Pancreas (tissue), 10 donors: ENCODE data around the gene NPTXR. TPM values are rescaled to one million over a fixed set of nuclear protein-coding genes. Genes with fewer than 3 reads are reported as not detected.

Experiments used
- ATAC-seq, 4 donors: fragments of 200-7000 bp; cut with Tn5 transposase; one replicate each; pipeline versions ENCODE4 v1.8.0 to v1.9.1; 2020; ENCODE audit warnings: mild to moderate bottlenecking in 4 of 4, moderate library complexity in 4 of 4
- DNase-seq, 6 donors: peaks; one replicate each; pipeline ENCODE4 v3.0.0-alpha.2; 2020
- FAIRE-seq: peaks from 2 replicates; lab custom pipeline; 2012; peaks lifted over from hg19 to GRCh38; lab: Jason Lieb, UNC
- H3K27ac ChIP-seq, 4 donors: fragments of 200-600 bp; sonication (generic); 1 replicate in 3 of 4; 2 replicates in 1 of 4; pipeline versions ENCODE4 v1.5.0 to v1.8.0; 2020
- H3K27me3 ChIP-seq, 4 donors: fragments of 200-600 bp; one replicate each; pipeline ENCODE4 v1.8.0; 2021
- H3K36me3 ChIP-seq, 3 donors: fragments of 200-600 bp; sonication (generic) in 1 of 3; one replicate each; pipeline versions ENCODE4 v1.5.0 to v1.8.0; 2020 to 2021
- H3K4me1 ChIP-seq, 3 donors: fragments of 200-600 bp; one replicate each; pipeline ENCODE4 v1.8.0; 2021
- H3K4me3 ChIP-seq, 4 donors: fragments of 200-600 bp; sonication (generic) in 2 of 4; one replicate each; pipeline versions ENCODE4 v1.5.0 to v1.8.0; 2020 to 2021
- H3K9me3 ChIP-seq, 4 donors: fragments of 200-600 bp; one replicate each; pipeline ENCODE4 v1.8.0; 2021
- CTCF ChIP-seq, 4 donors: fragments of 200-600 bp; sonication (generic) in 3 of 4; IDR thresholded peaks; one replicate each; pipeline versions ENCODE4 v1.5.0 to v1.8.0; 2021; ENCODE audit warnings: antibody characterized with exemption in 4 of 4
- WGBS, 2 donors: extraction: QIAGEN DNeasy Blood & Tissue Kit; methylation state at CpG; one replicate each; pipeline ENCODE4 v1.1.7; 2013; 5-methylcytosine and 5-hydroxymethylcytosine counted together
- intact Hi-C, 3 donors: fragments of 100-400 bp; cut with DNase I; formaldehyde crosslinking; loops; one replicate each; pipeline versions ENCODE4 v1.11.1 to v1.14.2; 2022
- polyA plus RNA-seq, 2 donors: library from polyadenylated mRNA; stranded (reverse); fragments of 200-250 nt; gene quantifications; one replicate each; pipeline ENCODE4 v1.2.3, GENCODE V29; 2013
- total RNA-seq, 6 donors: library from RNA; stranded (reverse); fragmentation: NEBNext Ultra II Directional in 4 of 6; extraction: Animal tissue kit (Norgen Biotek cat#: 25700) in 4 of 6; gene quantifications; one replicate each; pipeline versions ENCODE4 v1.2.1 to v1.2.4, GENCODE V29; 2021 to 2023
- donor health status: healthy with polysubstance abuse.
- donor health status: DM: no; HTN: no; CAD: no; lungs with moderate emphysema.
- donor health status: DM: no; HTN: no; CAD: no.
- donor health status: control.
- donor health status: control.
- donor health status: Bipolar disorder and iron deficiency.
- donor health status: DM: yes; HTN: yes; CAD: no.
- donor health status: DM: no; HTN: no; CAD: no.
- donor health status: DM: no; HTN: no; CAD: no.
- donor health status: DM: yes; HTN: yes; CAD: no.

NPTXR gene
- total and polyA plus RNA-seq, 8 donors: 3.0 to 11.0 (median 5.3) TPM

GRCh38 chr22:38828616-38829205 lies 15.1 kb downstream of the NPTXR start:
- 83 to 86% methylated on average over 10 of the region's 10 CpGs for WGBS, 2 donors
- Histone ChIP-seq H3K9me3 (no peaks in the 10 kb centered on the region), H3K27ac (no peak overlapping the region), H3K36me3 (no peaks in the 10 kb centered on the region), H3K4me3 (no peak overlapping the region), H3K4me1 (no peaks in the 10 kb centered on the region), H3K27me3 (no peaks in the 10 kb centered on the region)
- TF ChIP-seq CTCF (IDR thresholded peaks at IDR 0.05): no peak
- FAIRE-seq (no peak), ATAC-seq (no peak), DNase-seq (no peak)
- intact Hi-C loops: no loop called here

GRCh38 chr22:38828191-38828590 lies 15.6 kb downstream of the NPTXR start:
- ATAC-seq (no peak), DNase-seq (no peak), FAIRE-seq (no peak)
- Histone ChIP-seq H3K4me3 (no peak overlapping the region), H3K4me1 (no peaks in the 10 kb centered on the region), H3K27me3 (no peaks in the 10 kb centered on the region), H3K36me3 (no peaks in the 10 kb centered on the region), H3K9me3 (no peaks in the 10 kb centered on the region), H3K27ac (no peak overlapping the region)
- WGBS, 2 donors: 84 to 86% methylated on average over 11 of the region's 11 CpGs
- intact Hi-C loops: no loop called here
- no peak for TF ChIP-seq CTCF (IDR thresholded peaks at IDR 0.05)

- Histone ChIP-seq H3K27ac (no peak overlapping the region), H3K9me3 (no peaks in the 10 kb centered on the region), H3K4me3 (no peak overlapping the region), H3K36me3 (no peaks in the 10 kb centered on the region), H3K4me1 (no peaks in the 10 kb centered on the region), H3K27me3 (no peaks in the 10 kb centered on the region)
- intact Hi-C loops: no loop called here
- no peak for ATAC-seq
- no peak for FAIRE-seq
- TF ChIP-seq CTCF (IDR thresholded peaks at IDR 0.05): no peak
- DNase-seq: no peak
Observed at GRCh38 chr22:38827510-38827909, 16.3 kb downstream of the NPTXR start.

- FAIRE-seq: no peak
- no peak for DNase-seq
- WGBS, 2 donors: 79 to 84% methylated on average over 5 of the region's 5 CpGs
- no peaks in the 10 kb centered on the region for H3K36me3 ChIP-seq
- intact Hi-C loops: no loop called here
- no peaks in the 10 kb centered on the region for H3K4me1 ChIP-seq
- no peak overlapping the region for H3K4me3 ChIP-seq
- no peaks in the 10 kb centered on the region for H3K9me3 ChIP-seq
- no peak for ATAC-seq
- H3K27ac ChIP-seq: no peak overlapping the region
- no peaks in the 10 kb centered on the region for H3K27me3 ChIP-seq
- TF ChIP-seq CTCF (IDR thresholded peaks at IDR 0.05): no peak
Observed at GRCh38 chr22:38826801-38827200, 17.0 kb downstream of the NPTXR start.

- TF ChIP-seq CTCF (IDR thresholded peaks at IDR 0.05): no peak
- intact Hi-C loops: no loop called here
- no peak overlapping the region for H3K4me3 ChIP-seq
- no peak for FAIRE-seq
- ATAC-seq: no peak
- DNase-seq: no peak
- WGBS, 2 donors: 90 to 93% methylated on average over 16 of the region's 16 CpGs
- no peaks in the 10 kb centered on the region for H3K4me1 ChIP-seq
- H3K36me3 ChIP-seq: no peaks in the 10 kb centered on the region
- no peak overlapping the region for H3K27ac ChIP-seq
- H3K9me3 ChIP-seq: no peaks in the 10 kb centered on the region
- H3K27me3 ChIP-seq: no peaks in the 10 kb centered on the region
Observed at GRCh38 chr22:38826386-38826785, 17.4 kb downstream of the NPTXR start.
